B cell (primary cell): Measurements from ENCODE around the gene THSD7A.

ENCODE experiments used
- EZH2 ChIP-seq: IDR thresholded peaks from 2 replicates; pipeline ENCODE4 v1.6.1; 2012; ENCODE audit warnings: borderline replicate concordance, low read depth, mild to moderate bottlenecking, moderate library complexity, low read length; ENCODE audit not compliant: insufficient read depth, poor library complexity, severe bottlenecking
- TF ChIP-seq, protein P1 (sequence below): fragments of 200-600 bp; IDR thresholded peaks from one replicate; pipeline ENCODE4 v1.8.0; 2022; ENCODE audit warnings: antibody characterized with exemption, mild to moderate bottlenecking

DNA sequence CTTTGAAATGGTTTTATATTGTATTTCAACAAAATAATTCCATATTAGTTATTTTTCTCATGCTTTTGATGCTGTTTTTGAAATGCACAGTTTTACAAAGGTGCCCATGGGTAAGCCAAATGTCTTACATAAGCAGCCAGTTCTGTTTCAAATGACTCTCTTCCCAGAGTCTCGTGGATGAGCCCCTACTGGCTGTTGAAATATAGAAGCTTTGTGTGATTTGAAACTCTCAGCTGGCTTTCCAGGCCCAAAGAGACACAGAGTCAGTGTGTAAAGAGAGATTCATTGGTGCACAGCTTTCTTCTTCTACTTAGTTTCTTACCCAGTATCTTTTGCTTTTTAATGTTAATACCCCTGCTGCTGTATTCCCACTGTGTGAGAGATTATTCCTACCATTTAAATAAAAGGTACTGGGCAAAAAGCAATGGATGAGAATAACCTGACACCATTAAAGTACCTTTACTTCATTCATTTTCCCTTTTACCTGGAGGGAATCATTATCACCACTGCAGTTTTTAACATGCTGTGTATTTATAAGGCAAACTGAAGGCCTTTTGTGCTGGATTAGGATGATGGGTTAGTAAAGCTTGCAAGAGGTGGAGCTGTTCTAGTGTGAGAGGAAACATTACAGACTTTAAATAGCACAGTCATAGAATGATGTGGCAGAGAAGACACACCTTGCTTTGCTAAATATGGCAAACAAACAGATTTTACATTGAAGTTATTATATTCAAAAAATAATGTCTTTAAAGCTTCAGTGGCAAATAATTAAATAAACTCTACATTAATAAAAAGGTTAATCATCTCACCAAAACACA, 415.1 kb downstream of the THSD7A start:
- TF ChIP-seq, protein P1, sequence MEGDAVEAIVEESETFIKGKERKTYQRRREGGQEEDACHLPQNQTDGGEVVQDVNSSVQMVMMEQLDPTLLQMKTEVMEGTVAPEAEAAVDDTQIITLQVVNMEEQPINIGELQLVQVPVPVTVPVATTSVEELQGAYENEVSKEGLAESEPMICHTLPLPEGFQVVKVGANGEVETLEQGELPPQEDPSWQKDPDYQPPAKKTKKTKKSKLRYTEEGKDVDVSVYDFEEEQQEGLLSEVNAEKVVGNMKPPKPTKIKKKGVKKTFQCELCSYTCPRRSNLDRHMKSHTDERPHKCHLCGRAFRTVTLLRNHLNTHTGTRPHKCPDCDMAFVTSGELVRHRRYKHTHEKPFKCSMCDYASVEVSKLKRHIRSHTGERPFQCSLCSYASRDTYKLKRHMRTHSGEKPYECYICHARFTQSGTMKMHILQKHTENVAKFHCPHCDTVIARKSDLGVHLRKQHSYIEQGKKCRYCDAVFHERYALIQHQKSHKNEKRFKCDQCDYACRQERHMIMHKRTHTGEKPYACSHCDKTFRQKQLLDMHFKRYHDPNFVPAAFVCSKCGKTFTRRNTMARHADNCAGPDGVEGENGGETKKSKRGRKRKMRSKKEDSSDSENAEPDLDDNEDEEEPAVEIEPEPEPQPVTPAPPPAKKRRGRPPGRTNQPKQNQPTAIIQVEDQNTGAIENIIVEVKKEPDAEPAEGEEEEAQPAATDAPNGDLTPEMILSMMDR: no peak
- TF ChIP-seq EZH2: no peak
